Stimulated activated CD4-positive, alpha-beta T cell treated with anti-CD3 and anti-CD28 coated beads, TNF-alpha, amount 100 ng/mL, for 24 hours (primary cell): Measurements from ENCODE around the gene CENPL.
"Not testable (repeated sequence)": the region's sequence is repeated elsewhere in the genome, so short reads cannot be mapped to it uniquely, and the experiment has no call there.

Experiments
- DNase-seq, 3 experiments: peaks; one replicate each; pipeline ENCODE4 v3.0.0-alpha.2; 2020; ENCODE audit warnings: low read depth in 3 of 3

CENPL gene

DNA sequence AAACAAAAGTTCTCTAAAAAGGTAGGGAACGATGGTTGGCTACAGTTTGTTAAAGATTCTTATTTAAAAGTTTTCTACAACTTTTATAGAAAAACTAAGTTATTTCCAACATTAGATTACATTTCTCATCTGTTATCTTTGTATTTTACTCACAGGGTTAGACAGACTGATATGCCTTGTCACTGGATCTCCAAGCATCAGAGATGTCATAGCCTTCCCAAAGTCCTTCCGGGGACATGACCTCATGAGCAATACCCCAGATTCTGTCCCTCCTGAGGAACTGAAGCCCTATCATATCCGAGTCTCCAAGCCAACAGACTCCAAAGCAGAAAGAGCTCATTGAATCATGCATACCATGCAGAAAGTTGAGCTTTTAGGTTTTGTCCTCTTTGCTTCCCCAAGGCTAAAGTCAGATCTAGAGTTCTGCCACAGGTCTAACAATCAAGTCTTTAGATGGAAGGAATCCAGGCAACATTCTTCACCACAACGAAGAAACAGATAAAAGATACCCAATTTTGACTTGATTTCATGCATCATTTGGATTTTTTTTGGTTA is 32.8 kb upstream of the CENPL start:
- no peak for DNase-seq

DNA sequence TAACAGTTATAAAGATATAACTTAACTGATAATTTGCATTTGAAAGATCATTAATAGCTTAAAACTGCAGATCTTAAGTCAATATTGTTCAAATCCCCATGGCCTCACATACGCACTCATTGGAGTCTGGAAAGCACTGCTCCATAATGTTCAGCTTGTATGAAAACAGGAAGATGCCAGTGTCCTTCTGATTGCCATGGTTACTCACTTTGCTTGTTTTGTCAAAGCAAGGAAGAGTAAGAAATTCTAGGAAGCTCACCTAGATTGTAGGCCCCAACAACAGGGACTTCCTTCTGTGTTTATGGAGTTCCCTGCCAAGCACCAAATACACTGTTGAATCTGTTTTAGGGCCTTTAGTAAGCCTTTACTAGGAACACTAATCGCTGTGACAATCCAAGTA is 32.2 kb upstream of the CENPL start:
- no peak for DNase-seq

DNA sequence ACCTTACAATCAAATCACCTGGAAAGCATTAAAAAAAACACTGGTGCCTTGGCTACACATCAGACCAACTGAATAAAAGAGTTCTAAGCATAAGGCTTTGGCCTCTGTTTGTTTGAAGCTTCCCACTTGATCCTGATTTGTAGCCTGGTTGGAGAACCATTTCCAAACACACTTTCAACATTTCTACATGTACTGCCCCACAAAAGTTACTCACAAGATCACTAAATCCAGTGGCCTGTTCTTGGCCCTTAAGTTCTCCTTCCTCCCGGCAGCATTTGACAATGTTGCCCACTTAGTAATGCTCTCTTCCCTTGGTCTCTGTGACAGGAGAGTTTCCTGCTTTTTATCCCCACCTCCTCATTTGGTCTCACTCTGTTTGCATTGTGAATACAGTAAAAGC is 31.3 kb upstream of the CENPL start:
- DNase-seq = no peak

DNA sequence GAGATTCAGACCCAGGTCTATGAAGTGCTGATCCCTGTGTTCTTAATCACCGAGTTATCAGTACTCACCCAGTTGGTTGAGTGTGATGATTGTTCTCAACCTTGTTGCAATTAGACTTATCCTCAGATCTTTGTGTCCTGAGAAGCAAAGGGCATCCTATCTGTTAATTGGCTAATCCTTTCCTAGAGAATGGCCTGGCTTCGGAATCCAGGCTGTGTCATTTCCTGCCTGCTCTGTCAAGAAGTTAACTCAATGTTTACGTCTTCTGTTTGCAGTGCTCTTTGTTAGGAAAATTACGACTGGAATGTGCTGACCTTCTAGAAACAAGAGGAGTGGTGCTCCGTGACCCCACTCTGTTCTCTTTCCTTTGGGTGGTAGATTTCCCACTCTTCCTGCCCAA is 28.4 kb upstream of the CENPL start:
- no peak for DNase-seq

DNA sequence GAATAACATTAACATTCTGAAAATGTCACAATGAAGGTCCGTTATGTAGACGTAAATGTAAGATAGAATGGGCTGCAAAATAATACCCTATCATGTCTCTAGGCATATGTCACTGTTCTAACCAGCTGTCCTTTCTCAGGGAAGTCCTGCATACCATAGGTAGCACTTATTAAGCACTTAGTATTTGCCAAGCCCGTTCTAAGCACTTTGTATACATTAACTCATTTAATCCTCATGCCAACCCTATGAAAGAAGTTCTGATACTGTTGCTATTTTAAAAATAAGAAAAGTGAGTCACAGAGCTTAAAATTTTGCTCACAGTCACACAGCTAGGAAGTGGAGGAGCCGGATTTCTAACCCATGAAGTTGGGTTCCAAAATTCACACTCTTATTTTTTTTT is 27.4 kb upstream of the CENPL start:
- no peak for DNase-seq

DNA sequence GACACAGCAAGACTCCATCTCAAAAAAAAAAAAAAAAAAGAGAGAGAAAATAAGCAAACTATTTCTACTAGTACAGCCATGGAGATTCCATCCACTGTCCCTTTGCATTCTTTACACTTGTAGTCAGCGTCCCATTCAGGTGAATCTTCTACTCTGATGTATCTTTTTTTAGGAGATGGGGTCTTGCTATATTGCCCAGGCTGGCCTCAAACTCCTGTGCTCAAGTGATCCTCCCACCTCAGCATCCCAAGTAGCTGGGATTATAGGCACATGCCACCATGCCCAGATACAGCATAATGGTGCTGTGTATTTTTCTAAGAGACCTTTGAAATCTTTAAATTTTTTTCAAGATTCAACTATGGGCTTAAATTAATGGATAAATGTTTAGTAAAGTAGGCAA is 8.1 kb upstream of the CENPL start:
- no peak for DNase-seq

DNA sequence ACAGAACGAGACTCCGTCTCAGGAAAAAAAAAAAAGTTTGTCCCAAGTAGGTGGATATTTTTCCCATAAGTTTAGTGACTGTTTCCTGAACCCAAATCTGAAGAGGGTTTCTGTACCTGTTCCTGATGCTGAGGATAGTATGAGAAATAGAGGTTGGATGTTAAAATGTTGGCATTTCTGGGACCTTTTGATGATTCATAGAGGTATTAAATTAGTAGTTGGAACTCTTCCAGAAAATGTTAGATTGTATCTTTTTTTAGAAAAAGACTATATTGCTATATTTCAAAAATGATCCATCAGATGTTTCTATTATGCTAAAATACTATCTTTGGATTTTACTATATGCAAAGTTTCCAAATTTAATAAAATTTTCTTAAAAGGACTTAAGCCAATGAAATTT is 2.9 kb upstream of the CENPL start:
- no peak for DNase-seq

DNA sequence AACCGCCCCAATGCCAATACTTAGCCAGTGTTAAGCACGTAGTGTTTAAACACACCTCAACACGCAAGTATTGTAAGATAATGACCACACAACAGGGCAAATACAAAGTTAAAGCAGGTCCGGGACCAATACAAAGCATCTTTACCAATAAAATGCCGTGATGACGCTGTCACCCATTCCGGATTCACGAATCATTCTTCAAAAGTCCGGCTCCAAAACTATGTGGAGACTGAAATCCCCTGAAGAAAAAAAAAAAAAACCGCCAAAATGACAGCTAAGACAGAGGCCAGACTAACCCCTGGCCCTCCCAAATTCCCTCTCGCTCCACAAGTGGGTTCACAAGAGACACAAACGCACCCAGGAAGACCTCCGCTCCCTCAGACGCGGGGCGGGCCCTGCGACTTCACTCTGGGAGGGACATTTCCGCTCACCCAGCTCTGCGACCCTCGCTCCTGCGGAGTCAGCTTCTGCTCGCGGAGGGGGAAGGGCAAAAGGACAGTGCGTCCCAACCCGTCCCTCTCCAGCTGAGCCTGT is 835 bp downstream of the CENPL start:
- DNase-seq = no peak

DNA sequence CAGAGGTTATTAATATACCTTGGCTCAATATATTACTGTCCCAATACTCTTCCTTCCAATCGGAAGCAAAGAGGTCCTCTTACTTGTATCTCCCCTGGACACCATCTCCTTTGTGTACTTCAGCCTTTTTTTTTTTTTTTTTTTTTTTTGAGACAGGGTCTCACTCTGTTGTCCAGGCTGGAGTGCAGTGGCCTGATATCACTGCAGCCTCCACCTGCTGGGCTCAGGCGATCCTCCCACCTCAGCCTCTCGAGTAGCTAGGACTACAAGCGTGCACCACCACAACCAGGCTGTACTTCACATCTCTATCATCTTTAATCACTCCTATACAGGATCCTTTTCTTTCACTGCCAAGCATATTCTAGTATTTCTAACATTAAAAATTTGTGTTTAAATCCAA is 3.0 kb downstream of the CENPL start:
- no peak for DNase-seq

DNA sequence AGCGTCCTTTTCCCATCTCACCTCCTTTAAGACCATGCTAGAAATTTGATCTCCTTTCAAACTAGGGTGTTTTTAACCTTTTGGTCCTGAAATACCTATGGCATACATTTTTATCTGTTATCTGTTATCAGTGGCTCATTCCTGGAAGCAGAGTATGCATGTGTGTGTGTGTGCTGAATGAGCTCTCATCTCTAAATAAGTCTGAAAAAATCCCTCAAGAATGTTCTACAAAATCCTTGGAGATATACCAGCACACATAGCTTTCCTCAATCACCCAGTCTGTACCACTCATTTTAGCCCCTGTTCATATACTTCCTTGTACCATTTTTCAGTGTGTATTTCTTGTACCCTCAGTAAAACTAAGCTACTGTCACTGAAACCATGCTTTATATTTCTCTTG is 6.2 kb downstream of the CENPL start:
- no peak for DNase-seq

DNA sequence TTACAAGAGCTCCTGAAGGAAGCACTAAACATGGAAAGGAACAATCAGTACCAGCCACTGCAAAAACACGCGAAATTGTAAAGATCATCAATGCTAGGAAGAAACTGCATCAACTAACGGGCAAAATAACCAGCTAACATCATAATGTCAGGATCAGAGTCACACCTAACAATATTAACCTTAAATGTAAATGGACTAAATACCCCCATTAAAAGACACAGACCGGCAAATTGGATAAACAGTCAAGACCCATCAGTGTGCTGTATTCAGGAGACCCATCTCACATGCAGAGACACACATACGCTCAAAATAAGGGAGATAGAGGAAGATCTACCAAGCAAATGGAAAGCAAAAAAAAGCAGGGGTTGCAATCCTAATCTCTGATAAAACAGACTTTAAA is 11.0 kb downstream of the CENPL start:
- DNase-seq = not testable (repeated sequence)

DNA sequence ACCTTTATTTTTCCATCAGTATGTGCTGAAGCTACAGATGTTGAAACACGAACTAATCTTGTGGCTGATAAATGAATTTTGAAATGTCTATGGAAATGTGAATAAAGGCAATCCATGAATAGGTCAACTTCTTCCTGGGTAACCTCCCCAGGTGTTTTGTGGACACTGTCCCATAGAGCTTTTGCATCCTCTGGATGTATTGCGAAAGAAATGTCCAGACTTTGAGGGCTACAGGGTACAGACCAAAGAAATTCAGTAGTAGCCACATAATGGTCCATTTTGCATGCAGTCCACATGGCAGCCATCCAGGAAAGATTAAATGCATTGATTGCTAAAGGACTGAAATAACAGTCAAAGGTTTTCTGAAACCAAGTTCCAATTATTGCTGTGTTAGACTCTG is 21.7 kb downstream of the CENPL start:
- no peak for DNase-seq

DNA sequence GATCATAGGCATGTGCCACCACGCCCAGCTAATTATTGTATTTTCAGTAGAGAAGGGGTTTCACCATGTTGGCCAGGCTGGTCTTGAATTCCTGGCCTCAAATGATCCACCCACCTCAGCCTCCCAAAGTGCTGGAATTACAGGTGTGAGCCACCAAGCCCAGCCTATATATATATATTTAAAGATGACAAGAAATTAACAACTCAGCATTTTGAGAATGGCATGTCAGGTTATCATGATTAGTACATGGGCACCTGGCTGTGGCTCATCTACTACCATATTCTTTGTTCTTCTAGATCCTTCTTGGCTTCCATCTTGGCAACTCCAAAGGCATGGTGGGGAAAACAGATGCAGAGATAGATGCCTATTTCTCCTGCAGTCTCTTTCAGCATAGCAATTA is 24.7 kb downstream of the CENPL start:
- DNase-seq = not testable (repeated sequence)

DNA sequence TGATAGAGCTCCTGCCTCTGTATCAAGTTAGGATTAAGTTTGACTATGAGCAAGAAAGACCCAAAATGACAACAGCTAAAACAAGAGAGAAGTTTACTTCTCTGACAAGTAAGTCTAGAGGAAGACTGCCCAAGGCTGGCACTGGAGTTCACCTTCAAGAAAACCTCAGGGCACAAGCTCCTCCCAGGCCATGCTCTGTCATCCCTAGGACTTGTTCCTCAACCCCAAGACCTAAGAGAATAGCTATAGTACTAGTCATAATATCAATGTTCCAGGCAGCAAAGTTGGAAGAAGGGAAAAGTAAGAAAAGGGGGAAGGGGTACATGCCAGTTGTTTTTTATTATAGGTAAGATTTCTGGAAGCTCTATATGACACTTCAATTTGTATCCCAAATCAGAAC is 26.6 kb downstream of the CENPL start:
- no peak for DNase-seq

DNA sequence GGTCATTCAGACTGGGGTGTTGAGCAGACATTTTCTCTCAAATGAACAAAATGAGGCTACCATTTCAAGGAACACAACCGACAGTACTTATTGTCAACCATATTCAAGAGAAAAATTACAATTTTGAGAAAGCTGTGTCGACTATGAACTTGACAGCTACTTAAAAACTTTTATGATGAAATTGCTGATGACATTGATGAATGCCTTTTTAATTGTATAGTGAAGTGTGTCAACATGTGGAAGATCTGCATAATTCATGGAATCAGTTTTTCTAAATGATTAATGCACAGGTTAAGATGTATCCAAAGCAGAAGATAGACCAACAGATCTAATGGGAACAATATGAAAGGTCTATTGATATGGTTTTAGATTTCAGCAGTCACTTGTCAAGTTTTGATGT is 34.8 kb downstream of the CENPL start:
- DNase-seq = no peak

DNA sequence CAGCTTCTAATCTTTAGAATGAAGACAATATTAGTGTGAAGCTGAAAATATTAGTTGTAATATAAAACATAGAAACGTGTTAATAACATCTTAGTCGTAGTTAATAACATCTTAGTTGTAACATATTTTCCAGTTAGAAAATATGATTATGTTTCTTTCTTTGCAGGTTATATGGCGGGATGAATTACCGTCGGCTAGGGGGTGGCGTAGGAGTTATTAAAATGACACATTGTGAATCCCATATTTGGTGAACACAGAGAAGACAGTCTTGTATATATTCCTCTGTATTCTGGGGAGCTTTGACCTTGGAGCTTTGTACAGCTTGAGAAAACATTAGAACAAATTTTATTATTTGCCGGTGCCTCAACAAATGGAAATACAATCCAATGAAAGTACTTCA is 39.7 kb downstream of the CENPL start:
- DNase-seq = no peak

DNA sequence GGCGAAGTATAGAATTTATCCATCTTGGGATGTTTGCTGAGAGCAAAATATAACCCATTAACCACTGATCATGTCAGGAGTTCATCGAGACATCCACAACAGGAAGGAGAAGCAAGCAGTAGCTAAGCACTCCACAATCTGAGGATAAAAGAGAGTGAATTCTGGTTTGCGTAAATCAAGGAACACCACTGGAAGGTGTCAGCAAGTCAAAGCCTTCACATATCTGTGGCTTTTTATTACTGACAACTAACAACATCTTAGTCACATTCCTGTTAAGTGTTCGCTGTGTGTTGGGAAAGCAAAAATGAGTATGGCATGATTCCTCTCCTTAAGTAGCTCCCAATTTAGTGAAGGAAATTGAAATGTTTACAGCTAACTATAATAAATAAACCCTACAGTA is 44.7 kb downstream of the CENPL start:
- DNase-seq = no peak

DNA sequence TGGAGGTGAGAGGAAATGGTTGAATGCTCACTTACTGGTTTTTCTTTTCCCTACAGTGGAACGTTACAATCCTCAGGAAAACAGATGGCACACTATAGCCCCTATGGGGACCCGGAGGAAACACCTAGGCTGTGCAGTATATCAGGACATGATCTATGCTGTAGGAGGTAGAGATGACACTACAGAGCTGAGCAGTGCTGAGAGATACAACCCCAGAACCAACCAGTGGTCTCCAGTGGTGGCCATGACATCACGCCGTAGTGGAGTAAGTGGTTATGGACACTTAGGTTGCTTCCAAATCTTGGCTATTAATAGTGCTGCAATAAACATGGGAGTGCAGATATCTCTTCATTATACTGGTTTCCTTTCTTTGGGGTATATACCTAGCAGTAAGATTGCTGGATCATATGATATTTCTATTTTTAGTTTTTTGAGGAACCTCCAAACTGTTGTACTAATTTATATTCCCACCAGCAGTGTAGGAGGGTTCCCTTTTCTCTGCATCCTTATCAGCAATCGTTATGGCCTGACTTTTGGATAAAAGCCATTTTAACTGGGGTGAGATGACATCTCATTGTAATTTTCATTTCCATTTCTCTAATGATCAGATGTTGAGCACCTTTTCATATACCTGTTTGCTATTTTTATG is 49.0 kb downstream of the CENPL start:
- DNase-seq = no peak

DNA sequence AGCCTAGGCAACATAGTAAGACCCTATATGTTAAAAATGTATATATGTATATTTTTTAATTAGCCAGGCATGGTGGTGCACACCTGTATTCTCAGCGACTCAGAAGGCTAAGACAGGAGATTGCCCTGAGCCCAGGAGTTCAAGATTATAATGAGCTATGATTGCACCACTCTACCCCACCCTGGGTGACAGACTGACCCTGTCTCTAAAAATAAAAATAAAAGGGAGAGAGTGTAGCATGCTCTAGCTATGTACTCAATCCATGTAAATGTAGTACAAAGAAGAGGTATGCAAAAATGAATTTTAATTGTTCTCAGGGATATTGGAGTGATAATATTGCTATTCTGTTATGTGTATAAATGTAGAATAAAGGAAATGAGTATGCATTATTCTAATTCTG is 53.1 kb downstream of the CENPL start:
- no peak for DNase-seq

DNA sequence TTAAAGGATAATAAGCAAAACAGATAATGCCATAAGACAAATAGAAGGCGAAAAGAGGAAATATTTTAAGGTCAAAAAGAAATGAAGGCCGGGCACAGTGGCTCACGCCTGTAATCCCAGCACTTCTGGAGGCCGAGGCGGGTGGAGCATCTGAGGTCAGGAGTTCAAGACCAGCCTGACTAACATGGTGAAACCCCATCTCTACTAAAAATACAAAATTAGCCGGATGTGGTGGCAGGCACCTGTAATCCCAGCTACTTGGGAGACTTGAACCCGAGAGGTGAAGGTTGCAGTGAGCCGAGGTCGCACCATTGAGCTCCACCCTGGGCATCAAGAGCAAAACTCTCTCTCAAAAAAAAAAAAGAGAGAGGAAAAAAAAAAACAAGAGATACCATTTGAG is 54.4 kb downstream of the CENPL start:
- peak in 1 of 3 experiments; percentile 16 for DNase-seq

DNA sequence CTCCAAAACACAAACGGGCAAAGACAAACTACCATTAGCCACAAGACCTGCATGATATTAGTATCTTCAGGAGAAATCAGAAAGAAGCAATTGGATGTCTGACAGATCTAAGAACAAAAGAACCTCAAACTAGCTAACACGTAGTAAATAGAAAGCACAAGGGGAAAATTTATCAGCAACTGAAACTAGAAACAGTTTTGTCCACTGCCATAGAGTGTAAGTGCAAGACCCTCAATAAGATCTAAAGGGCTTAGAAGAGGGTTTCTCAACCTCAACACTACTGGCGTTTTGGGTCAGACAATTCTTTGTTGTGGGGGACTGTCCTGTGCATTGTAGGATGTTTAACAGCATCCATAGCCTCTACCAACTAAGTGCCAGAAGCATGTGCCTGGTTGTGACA is 55.9 kb downstream of the CENPL start:
- DNase-seq = no peak

DNA sequence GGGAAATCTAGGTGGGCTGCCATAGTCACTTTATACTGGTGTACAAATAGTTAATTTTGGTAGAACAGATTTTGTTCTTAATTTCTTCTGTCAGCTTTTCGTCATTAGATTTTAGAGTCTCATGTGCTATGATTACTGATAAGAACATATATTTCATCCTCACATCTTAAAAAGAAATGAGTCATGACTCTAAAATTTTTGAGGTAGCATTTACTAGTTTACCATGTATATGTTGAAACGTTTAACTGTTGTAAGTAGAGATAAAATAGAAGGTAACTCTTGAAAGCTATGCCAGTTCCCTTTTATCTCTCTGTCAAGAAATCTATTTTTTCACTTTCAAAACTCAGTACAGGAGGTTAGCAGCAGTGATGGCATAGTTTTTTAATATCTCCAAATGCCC is 56.5 kb downstream of the CENPL start:
- DNase-seq = no peak

DNA sequence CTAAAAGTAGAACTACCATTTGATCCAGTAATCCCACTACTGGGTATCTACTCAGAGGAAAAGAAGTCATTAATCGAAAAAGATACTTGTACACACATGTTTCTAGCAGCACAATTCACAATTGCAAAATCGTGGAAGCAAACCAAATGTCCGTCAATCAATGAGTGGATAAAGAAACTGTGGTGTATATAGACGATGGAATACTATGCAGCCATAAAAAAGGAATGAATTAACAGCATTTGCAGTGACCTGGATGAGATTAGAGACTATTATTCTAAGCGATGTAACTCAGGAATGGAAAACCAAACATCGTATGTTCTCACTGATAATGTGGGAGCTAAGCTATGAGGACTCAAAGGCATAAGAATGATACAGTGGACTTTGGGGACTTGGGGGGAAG is 60.4 kb downstream of the CENPL start:
- DNase-seq = not testable (repeated sequence)

DNA sequence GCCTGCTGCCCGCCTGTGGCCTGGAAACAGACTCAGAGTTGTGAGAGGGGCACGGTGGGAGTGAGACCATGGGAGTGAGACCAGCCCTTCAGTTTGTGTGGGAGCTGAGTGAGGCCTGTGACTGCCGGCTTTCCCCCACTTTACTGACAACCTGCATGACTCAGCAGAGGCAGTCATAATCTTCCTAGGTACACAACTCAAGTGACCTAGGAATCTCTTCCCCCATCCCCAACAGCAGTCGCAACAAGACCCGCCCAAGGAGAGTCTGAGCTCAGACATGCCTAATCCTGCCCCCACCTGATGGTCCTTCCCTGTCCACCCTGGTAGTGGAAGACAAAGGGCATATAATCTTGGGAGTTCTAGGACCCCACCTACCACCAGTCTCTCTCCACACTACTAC is 65.7 kb downstream of the CENPL start:
- no peak for DNase-seq
